Thoracic aorta (tissue), 2 donors: ENCODE data around the gene KIAA0232. TPM values are rescaled to one million over a fixed set of nuclear protein-coding genes. Genes with fewer than 3 reads are reported as not detected.

Source experiments
- ATAC-seq: fragments of 150-250 bp; one replicate; pipeline ENCODE4 v1.8.0; 2017; ENCODE audit warnings: low read depth; ENCODE audit not compliant: insufficient number of reproducible peaks, low FRiP score
- DNase-seq: peaks from one replicate; pipeline ENCODE4 v3.0.0-alpha.2; 2020; ENCODE audit warnings: low spot score
- H3K27ac ChIP-seq, 2 donors: fragments of 200-600 bp; sonication (generic); 1 replicate in 1 of 2; 2 replicates in 1 of 2; pipeline ENCODE4 v1.5.1; 2016; ENCODE audit warnings: mild to moderate bottlenecking in 2 of 2, moderate library complexity in 2 of 2
- H3K27me3 ChIP-seq: fragments of 200-600 bp; sonication (generic); replicated peaks from 2 replicates; pipeline ENCODE4 v1.6.0; 2016; ENCODE audit warnings: mild to moderate bottlenecking; ENCODE audit not compliant: insufficient read depth
- H3K36me3 ChIP-seq: fragments of 200-600 bp; sonication (generic); one replicate; pipeline ENCODE4 v1.5.1; 2016
- H3K4me1 ChIP-seq, 2 donors: fragments of 200-600 bp; sonication (generic); 1 replicate in 1 of 2; 2 replicates in 1 of 2; pipeline versions ENCODE4 v1.5.1 to v1.6.0; 2016; ENCODE audit warnings: low read depth in 2 of 2, mild to moderate bottlenecking in 1 of 2; ENCODE audit not compliant: control insufficient read depth in 1 of 2
- H3K4me3 ChIP-seq: fragments of 200-600 bp; sonication (generic); 2 replicates; pipeline ENCODE4 v1.5.1; 2016; ENCODE audit warnings: mild to moderate bottlenecking
- H3K9me3 ChIP-seq: fragments of 200-600 bp; sonication (generic); 2 replicates; pipeline ENCODE4 v1.5.1; 2016
- total RNA-seq, 2 donors: library from RNA; depleted of rRNA; stranded (reverse); fragments of >200 nt; gene quantifications; one replicate each; pipeline versions ENCODE4 v1.1.0 to v1.2.3, GENCODE V29; 2016
- TF ChIP-seq, protein P1 (sequence below): fragments of 200-600 bp; sonication (generic); IDR thresholded peaks from one replicate; pipeline ENCODE4 v1.5.1; 2019; ENCODE audit warnings: antibody characterized with exemption

KIAA0232 gene
- total RNA-seq, 2 donors from 2014 or later = 56.9 to 80.8 TPM

DNA sequence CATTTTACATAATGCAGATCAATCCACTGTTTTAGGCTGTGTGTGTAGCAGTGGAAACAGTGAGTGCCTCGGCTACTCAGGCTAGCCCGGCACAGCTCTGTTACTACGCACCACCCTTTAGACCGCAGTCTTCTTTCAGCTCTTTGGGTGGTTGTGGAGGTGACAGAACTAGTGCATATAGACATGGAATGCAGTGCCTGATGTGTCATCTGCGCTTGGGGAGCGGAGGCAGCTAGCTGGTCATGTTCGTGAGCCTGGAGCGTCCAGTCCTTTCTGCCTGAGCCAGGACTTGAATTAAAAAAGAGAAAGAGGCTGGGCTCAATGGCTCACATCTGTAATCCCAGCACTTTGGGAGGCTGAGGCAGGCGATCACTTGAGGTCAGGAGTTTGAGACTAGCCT is 131.9 kb downstream of the KIAA0232 start:
- DNase-seq (no peak), ATAC-seq (no peak)
- Histone ChIP-seq H3K27ac (no peak overlapping the region), H3K27me3 (no peaks in the 10 kb centered on the region), H3K36me3 (no peaks in the 10 kb centered on the region), H3K9me3 (no peaks in the 10 kb centered on the region), H3K4me3 (no peak overlapping the region), H3K4me1 (peaks cover 21 to 44% of the 10 kb centered on the region in 2 donors)
- TF ChIP-seq, protein P1, sequence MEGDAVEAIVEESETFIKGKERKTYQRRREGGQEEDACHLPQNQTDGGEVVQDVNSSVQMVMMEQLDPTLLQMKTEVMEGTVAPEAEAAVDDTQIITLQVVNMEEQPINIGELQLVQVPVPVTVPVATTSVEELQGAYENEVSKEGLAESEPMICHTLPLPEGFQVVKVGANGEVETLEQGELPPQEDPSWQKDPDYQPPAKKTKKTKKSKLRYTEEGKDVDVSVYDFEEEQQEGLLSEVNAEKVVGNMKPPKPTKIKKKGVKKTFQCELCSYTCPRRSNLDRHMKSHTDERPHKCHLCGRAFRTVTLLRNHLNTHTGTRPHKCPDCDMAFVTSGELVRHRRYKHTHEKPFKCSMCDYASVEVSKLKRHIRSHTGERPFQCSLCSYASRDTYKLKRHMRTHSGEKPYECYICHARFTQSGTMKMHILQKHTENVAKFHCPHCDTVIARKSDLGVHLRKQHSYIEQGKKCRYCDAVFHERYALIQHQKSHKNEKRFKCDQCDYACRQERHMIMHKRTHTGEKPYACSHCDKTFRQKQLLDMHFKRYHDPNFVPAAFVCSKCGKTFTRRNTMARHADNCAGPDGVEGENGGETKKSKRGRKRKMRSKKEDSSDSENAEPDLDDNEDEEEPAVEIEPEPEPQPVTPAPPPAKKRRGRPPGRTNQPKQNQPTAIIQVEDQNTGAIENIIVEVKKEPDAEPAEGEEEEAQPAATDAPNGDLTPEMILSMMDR = no peak

DNA sequence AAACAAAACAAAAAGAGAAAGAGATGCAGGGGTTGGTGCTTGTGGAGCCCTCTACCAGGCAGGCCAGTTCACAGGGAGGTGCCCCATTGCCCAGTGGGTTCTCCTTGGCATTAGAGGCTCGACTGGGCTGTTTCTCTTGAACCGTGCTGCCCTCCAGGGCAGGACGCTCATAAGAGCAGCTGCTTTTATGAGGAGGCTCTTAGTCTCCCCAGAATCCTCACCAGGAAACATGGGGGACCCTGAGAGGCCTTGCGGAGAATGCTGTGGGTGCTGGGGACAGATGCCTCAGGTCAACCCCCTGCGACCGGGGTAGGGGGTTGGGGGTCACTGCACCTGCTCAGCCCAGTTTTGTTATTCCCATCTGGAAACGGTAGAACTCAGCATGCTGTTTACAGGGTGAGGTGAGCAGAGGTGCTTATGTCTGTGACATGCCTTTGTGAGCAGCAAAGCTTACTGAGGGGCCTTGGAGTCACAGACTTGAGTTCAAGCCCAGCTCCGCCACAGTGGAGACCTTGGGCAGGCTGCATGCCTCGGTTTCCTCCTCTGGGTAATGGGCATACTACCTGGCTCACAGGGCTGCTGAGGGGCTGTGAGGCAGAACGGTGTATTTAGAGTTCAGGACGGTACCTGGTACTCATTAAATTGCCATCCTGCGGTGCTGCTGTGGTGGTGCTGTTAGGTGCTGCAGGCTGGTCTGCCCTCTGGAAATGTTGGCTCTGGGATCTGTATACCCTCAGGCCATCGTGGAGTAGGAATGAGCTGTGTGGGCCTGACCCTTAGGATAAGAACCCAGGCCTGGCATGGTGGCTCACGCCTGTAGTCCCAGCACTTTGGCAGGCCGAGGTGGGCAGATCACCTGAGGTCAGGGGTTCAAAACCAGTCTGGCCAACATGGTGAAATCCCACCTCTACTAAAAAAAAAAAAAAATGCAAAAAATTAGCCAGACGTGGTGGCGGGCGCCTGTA is 132.8 kb downstream of the KIAA0232 start:
- H3K4me1 ChIP-seq = peaks cover 19 to 48% of the 10 kb centered on the region in 2 donors
- H3K27ac ChIP-seq = no peak overlapping the region
- H3K36me3 ChIP-seq = no peaks in the 10 kb centered on the region
- TF ChIP-seq, protein P1 = no peak
- H3K27me3 ChIP-seq = no peaks in the 10 kb centered on the region
- DNase-seq = no peak
- no peak overlapping the region for H3K4me3 ChIP-seq
- no peaks in the 10 kb centered on the region for H3K9me3 ChIP-seq
- no peak for ATAC-seq

DNA sequence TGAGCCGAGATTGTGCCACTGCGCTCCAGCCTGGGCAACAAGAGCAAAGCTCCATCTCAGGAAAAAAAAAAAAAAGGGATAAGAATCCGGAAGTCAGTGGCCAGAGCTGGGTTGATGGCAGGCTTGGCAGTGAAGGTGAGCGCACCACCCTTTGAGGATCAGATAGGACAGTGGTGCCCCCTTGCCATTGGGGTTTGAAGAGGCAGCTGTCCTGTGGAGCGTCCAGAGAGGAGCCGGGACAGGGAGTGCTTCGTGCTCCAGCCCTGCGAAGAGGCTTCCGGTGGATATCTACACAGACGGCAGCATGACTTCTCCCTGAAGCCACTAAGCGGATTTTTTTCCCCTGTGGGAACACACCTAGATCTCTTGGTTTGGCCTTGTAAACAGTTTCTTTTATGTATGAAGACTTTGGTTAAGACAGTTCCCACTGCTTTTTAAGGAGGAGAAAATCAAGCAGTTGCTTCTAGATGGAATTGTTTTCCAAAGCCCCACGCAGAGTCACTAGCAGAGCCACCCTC is 133.6 kb downstream of the KIAA0232 start:
- Histone ChIP-seq H3K4me1 (peaks cover 16 to 41% of the 10 kb centered on the region in 2 donors), H3K36me3 (no peaks in the 10 kb centered on the region), H3K4me3 (no peak overlapping the region), H3K27me3 (no peaks in the 10 kb centered on the region), H3K27ac (no peak overlapping the region), H3K9me3 (no peaks in the 10 kb centered on the region)
- no peak for ATAC-seq
- TF ChIP-seq, protein P1 = no peak
- DNase-seq = no peak

DNA sequence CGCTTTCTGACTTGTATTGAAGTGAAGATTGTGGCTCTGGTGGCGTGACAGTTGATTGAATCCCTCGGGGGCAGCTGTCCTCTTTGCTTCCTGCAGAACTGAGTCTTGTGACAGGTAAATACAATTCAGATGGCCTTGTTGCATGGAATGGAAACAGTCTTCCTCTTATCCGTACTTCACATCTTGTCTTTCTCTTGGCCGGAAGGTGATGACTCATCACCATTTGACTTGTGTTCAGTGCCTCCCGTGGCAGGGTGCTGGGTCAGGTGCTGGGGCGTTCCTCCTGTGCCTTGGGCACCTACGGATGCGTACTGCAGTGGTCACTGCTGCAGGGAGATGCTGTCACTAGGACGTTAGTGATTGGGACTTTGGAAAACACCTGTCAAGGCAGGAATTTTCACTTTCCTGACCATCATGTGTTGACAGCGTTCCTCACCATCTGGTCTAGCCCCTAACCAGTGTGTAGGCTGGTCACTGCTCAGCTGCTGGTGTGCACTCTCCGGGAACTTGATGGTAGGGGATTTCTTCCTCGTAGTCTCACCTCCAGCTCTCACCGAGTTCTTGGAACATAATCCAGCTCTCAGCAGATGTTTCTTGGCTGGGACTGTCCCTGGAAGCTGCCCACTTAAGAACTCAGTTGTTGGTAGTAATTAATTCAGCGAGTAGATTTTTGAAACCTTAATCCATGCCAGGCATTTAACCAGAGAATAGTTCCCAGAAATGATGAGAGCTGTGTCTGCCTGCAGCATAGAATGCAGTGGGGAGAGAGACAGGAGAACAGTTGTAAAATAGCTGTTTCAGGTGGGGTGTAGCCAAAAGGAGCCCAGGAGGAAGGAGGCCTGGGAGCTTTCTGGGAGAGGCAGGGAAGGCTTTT is 134.3 kb downstream of the KIAA0232 start:
- H3K27me3 ChIP-seq = no peaks in the 10 kb centered on the region
- peaks cover 13 to 34% of the 10 kb centered on the region in 2 donors for H3K4me1 ChIP-seq
- DNase-seq = no peak
- H3K27ac ChIP-seq = peak overlapping the region in 1 of 2 donors; percentile 48
- H3K36me3 ChIP-seq = no peaks in the 10 kb centered on the region
- H3K9me3 ChIP-seq = no peaks in the 10 kb centered on the region
- TF ChIP-seq, protein P1 = no peak
- no peak for ATAC-seq
- H3K4me3 ChIP-seq = no peak overlapping the region
